Measurements from ENCODE around the gene ZNF619.
A peak's percentile ranks its signal among the peaks of the same experiment; 100 is the strongest.

ZNF619 gene

DNA sequence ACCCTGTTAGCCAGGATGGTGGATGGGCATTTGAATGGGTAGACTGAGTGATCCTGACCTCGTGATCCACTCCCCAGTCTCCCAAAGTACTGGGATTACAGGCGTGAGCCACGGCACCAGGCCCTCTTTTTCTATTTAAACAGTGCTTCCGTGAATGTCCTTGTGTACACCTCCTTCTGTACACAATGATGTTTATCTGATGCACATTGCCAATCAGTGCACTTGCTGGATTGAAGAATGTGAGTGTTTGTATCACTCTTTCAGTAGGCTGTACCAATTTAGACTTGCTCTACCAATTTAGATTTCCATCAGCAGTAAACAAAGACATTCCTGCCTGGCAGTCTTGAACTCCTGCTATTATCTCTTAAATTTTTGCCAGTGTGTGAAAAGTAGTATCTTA lies 8.9 kb upstream of the ZNF619 start:
- DNase-seq, result no peak

DNA sequence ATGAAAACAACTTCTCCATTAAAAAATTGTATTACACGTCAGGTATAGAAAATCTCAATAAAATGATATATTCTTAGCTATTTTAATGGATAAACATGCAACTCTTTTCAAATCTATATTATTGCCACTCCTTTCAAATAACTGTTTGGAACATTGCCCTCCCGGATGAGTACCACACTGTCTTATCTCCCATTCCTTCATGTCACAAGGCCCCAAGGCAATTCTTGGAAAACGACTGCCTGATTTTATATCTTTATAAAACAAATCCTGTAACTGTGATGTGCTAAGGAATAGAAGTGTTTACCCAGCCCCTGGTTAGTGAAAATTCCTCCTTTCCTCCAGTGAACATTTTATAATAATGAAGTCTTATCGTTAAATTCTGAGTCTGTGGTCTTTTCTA lies 6.2 kb upstream of the ZNF619 start:
- no peak for DNase-seq

DNA sequence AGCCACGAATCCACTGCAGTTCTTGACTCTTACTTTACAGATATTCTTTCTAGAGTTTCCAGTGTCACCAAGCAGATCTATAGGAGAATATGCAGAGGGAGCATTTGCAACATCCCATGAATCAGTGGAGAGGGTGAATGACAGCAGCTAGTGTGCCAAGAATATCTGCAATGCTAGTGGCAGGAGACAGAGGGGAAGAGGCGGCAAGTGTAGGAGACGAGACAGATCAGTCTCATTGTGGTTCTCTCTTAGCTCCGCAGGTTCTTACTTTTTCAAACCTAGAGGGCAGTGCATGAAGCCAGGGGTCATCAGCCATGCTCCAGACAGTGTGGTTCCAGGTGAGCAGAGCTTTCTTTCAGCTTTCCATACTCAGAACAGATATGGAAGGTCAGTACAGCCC lies 744 bp downstream of the ZNF619 start:
- peak in 1 of 3 experiments; percentile 26 for DNase-seq

DNA sequence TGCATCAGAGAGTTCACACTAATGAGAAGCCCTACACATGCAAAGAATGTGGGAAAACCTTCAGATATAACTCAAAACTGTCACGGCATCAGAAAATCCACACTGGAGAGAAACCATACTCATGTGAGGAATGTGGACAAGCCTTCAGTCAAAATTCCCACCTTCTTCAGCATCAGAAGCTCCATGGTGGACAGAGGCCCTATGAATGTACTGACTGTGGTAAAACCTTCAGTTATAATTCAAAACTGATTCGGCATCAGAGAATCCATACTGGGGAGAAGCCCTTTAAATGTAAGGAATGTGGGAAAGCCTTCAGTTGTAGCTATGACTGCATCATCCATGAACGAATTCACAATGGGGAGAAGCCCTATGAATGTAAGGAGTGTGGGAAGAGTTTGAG lies 10.2 kb downstream of the ZNF619 start:
- no peak for DNase-seq

DNA sequence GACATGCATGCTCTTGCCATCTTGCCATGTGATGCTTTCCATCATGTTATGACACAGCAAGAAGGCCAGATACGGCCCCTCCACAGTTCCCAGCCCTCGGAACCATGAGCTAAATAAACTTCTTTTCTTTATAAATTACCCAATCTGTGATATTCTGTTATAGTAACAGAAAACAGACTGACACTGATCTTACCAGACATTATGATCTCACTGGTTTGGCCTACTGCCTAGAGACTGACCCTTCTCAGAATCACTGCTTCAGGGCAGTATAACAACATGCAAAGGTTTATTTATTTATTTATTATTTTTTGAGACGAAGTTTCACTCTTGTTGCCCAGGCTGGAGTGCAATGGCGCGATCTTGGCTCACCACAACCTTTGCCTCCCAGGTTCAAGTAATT lies 14.0 kb downstream of the ZNF619 start:
- DNase-seq, result no peak

DNA sequence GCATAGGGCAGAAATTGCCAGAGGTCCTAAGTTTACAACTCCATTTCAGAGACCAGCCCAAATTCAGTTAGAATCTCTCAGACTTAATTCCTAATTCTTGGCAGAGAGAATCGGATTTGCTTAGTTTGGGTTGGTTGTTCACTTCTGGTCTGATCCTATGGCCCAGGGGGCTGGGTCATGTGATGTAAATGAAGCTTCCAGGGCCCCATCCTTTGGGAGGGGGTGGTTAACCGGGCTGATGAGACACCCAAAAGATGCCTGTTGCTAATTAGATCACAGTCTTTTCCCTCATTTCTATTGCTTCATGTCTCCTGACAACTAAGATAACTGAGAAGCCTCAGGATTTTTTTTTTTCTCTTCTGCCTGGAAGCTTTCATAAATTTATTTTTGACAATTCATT lies 17.8 kb downstream of the ZNF619 start:
- no peak for DNase-seq

DNA sequence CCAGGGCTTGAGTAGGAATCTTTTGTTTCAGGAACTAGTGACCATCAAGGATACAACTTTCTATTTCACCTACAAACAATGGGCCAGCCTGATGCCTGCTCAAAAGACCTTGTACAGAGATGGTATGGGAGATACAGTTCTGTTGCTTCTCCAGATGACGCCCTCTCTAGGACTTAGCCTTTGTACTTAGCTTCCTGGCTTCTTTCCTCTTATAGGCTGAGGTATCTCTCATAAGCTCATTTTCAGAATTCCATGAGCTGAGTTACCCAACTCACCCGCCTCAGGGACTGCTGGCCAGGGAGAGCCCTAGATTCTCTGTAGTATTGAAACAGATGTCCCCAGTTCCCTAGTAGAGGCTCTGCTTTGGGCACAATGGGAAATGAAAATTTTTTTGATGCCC lies 20.4 kb downstream of the ZNF619 start:
- no peak for DNase-seq

DNA sequence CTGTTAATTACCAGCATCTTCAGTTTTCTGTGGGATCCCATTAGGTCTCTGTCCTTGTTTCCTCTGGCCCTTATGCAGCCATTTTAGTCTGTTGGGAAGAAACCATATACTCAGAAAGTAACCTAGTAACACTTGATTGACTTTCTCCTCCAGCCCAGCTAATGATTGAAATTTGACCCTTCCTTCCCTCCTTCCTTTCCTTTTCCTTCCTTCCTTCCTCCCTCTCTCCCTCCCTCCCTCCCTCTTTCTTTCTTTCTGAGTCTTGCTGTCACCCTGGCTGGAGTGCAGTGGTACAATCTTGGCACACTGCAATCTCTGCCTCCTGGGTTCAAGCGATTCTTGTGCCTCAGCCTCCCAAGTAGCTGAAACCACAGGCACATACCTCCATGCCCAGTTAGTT lies 23.0 kb downstream of the ZNF619 start:
- DNase-seq, result no peak

DNA sequence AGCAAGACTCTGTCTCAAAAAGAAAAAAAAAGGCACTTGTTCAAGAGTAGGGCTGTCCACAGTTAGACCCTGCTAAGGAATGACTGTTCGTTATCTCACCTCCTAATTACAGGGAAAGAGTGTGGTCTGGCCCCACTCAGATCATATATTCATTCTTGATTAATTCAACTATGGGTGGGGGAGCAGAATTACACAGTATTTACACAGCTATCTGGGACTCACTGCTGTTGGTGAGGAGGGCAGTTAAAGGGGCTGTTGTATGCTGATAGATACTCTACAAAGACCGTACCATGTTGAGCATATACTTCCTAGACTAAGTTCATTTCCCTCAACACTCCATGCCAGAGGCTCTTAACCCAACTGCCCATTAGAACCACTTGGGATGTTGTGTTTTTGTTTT lies 25.1 kb downstream of the ZNF619 start:
- DNase-seq, result no peak

DNA sequence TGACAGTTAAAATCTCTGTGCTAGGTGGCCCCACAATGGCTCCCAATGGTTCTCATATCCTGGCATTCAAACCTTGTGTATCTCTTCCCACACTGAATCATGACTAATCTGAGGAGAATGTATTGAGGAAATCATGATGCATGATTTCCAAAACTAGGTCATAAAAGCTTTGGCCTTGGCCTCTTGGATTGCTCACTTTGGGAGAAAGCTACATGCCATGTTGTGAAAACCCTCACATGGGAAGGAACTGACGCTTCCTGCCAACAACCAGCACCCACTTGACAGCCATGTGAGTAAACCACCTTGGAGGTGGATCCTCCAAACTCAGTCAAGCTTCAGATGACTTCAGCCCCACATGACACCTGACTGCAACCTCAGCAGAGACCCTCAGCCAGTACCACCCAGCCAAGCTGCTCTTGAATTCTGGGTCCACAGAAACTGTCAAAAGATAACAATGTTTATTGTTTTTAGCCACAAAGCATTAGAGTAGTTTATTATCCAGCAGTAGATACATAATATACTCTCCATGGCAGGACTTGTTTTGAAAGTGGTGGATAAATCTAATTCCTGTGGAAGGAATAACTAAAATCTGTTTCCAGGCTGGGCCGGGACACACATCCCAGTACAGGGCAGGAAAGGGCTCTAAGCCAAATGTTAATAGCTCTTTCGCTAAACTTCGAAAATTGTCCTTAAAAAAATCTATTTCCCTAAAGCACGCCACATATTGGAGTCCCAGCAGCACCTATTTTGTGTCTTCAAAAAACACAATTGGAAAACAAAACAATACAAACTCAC lies 27.9 kb downstream of the ZNF619 start:
- DNase-seq, result no peak

DNA sequence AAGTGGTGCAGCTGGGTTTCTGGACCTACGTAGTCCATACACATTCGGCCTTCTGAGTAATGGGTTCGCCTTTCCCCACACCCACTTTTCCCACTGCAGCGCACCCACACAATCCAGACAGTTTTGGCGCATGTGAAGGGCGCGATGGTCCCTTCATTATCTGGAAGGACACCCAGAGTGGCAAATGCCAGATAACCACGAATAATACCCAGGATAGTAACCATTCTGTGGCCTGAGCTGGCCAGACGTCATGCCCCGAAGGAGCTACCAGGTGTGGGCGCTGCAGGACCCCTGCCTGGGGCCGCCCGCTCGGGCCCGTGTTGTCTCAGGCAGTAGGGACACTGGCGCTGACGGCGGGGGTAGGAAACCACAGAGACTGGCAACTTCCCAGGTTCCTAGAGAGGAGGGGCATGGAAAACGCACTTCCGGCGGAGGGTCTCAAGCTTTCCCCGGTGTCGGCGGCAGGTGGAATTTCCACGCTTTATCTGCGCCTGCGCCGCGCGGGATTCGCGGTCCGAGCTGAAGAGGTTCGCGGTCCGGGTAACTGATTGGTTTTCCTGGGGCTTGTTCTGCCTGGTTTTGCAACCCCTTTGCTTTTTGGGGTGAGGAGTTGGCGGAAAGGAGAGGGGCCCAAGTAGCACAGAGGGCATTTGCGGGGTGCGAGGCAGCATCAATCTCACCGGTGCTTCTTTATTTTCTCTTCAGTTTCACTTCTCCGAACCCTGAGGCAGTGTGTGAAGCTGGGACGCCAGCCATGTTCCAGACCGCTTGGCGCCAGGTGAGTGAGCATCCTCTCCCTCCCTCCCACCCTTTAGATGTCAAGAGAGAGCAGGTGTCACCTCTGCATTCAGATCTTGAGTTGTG lies 28.9 kb downstream of the ZNF619 start, which contains the start of gene ZNF620:
ZNF620 (plus strand) TSS at position 441 of the 864 bp plus-strand sequence; CDS start at position 755, 314 bp downstream.
- DNase-seq, result peak; percentile 82 to 92 (median 85)

DNA sequence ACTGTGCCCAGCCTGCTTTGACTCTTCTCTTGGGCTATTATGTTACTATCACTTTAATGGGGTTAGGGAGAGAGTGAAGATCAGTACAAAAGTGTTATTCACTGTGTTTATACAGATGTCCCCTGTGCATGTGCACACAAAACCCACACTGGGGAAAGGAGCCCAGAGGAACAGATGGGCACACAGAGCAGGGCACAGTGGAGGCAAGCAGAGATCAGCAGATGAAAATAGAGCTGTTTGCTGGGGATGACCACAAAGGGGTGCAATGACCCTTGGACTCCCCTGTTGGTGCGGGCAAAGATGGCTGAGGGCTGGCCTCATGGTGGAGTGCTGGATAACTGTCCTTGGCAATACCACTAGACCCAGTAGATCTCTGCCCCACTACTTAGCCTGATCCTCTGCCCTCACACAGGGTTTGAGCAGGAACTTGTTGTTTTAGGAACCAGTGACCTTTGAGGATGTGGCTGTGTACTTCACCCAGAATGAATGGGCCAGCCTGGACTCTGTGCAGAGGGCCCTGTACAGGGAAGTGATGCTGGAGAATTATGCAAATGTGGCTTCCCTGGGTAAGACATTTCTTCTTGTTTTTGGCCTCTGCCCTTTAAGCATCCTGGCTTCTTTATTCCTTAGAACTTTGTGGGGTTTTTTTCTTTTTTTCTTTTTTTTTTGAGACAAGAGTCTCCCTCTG lies 34.3 kb downstream of the ZNF619 start:
- no peak for DNase-seq

DNA sequence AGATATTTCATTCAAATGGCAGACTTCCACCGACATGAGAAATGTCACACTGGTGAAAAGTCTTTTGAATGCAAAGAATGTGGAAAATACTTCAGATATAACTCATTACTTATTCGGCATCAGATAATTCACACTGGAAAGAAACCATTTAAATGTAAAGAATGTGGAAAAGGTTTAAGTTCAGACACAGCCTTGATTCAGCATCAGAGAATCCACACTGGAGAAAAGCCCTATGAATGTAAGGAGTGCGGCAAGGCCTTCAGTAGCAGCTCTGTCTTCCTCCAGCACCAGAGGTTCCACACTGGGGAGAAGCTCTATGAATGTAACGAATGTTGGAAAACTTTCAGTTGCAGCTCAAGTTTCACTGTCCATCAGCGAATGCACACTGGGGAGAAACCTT lies 39.3 kb downstream of the ZNF619 start:
- no peak for DNase-seq

DNA sequence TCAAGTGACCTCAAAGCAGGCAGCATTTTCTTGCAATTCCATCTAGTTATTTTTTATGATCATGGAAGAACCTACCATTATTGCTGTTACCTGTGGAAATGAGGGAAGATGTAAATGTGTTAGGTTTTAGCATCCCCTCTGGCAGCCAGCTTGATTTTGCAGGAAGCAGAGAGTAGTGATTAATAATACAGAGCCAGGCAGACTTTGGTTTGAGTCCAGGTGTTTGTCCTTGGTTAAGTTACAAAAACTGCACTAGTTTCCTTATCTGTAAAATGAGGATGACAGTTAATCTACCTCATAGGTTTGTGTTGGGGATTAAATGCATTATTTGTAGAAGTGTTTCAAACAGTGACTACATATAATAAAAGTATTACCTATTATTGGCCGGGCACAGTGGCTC lies 41.1 kb downstream of the ZNF619 start:
- no peak for DNase-seq

DNA sequence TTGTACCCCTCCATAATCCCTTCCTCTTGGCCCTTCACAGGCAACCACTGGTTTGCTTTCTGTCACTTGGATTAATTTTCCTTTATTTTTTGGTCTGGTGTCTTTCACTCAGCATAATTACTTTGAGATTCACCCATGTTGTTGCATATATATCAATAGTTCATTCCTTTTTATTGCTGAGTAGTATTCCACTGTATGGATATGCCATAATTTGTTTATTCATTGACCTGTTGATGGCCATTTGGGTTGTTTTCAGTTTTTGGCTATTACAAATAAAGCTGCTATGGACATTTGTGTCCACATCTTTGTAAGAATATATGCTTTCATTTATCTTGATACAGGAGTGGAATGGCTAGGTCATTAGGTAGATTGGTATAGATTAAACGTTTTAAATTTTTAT lies 41.9 kb downstream of the ZNF619 start:
- no peak for DNase-seq

DNA sequence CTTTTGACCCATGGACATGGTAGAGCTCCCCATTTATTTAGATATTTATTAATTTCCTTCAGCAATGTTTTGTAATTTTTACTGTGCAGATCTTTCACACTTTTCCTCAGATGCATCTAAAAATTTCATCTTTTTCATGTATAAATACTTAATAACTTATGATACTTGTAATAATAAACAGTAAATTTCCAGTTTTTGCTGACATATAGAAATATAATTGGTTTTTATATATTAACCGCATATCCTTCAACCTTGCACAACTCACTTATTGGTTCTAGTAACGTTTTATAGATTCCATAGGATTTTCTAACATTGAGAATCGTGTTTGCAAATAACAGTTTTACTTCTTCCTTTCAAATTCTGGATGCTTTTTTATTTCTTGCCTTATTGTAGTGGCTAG lies 44.3 kb downstream of the ZNF619 start:
- no peak for DNase-seq

DNA sequence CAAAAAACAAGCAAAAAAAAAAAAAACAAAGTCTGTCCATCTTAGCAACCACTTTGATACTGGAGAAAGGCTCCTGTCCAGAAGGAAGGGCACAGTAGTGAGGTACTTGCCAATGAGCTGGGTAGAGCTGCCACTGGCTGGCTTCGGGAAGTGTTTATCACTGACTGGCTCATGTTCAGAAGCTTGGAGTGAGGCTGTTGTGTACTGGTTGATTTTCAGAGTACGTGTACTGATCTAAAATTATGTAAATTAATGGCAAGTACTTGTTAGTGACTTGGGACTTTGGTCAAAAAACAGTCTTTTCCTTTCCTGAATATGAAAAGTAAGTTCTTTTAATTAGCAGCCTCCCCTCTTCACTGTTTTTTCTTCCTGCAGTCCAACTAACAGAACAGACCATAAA lies 46.9 kb downstream of the ZNF619 start:
- DNase-seq, result peak in 1 of 3 experiments; percentile 32

DNA sequence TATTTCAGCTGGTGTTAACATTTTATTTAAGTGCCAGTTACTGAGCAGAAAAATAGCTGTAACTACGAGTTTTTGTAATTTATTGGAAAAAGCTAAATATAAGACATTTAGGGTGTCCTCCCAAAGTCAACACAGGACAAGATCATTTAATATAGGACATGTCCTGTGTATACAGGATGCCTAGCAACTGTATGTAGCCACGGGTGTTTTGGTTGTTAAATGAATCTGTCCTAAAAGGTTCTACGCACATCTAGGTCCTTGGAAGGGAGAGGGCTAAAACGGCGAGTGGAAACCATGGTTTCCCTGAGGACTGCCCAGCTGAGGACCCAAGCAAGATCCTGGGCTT lies 47.3 kb downstream of the ZNF619 start:
- DNase-seq, result no peak

DNA sequence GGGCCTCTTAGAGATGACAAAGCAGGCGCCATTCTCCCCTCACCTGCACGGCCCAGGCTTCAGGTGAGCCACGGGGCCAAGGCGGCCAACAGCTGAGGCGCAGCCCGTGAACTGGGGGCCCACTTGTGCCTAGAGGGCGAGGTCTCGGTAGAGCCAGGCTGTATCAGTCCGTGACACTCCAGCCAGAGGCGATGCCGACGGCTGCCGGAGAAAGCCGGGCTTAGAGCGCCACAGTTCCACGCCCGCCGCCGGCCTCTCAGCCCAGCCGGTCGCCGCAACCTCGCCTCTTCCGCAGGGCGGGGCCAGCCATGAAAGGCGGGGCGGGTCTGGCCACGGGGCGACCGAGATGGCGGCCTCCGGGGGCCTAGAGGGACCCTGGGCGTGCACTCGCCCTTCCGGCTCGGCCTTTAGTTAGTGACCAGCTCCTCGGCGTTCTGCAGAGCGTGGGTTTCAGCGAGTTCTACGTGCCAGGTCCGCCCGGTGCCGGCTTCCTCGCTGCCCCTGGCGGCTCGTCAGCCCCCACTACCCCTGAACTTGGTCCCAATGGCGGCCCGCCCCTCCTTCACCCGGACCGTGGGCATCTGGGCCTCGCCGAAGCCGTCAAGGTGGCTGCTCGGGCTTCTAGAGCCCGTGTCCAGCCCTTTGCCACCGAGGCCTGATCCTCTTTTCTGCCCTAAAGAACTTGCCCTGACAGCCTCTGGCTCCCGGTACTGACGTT lies 47.8 kb downstream of the ZNF619 start, which contains the start of gene ZNF621:
ZNF621 (plus strand) TSS at position 393 of the 718 bp plus-strand sequence. CDS start 881 bp downstream, outside the sequence.
- DNase-seq, result peak; percentile 82 to 85 (median 82)

DNA sequence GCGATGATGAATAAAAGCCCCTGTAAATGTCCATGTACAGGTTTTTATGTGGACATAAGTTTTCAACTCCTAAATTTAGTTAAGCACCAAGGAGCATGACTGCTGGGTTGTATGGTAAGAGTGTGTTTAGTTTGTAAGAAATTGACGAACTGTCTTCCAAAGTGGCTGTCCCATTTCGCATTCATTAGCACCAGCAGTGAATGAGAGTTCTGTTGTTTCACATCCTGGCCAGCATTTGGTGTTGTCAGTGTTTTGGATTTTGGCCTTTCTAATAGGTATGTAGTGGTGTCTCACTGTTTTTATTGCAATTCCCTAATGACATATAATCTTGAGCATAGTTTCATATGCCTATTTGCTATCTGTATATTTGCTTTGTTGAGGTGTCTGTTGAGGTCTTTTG lies 51.5 kb downstream of the ZNF619 start:
- DNase-seq, result no peak

DNA sequence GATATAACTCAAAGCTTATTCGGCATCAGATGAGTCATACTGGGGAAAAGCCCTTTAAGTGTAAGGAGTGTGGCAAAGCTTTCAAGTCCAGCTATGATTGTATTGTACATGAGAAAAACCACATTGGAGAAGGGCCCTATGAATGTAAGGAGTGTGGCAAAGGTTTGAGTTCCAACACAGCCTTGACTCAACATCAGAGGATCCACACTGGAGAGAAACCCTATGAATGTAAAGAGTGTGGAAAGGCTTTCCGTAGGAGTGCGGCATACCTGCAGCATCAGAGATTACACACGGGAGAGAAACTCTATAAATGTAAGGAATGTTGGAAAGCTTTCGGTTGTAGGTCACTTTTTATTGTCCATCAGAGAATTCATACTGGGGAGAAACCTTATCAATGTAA lies 55.3 kb downstream of the ZNF619 start:
- no peak for DNase-seq

DNA sequence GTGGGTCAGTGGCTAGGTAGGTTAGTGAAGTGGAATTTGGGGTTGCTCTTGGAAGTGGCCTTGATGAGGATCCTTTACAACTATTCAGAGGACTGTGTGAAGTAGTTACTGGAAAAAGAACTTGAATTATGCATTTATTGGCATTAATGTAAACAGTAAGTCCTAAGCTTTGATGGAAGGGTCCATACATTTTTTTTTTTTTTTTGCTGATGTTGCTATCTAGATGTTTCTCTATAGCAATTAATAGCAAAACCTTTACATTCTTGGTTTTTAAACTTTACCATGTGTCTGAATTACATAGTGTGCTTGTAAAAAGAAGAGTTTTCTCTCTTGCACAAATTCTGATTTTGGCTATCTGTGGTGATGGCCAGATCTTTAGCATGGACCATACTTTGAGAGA lies 57.4 kb downstream of the ZNF619 start:
- no peak for DNase-seq

All from NCI-H1417 (cell line).